ENCODE data around the gene IL16.
"Not testable (repeated sequence)": the region's sequence is repeated elsewhere in the genome, so short reads cannot be mapped to it uniquely, and the experiment has no call there.

Gene IL16

GRCh38 chr15:81155375-81156218, 41.1 kb upstream of the IL16 start:
- no peak overlapping the region for H3K4me2 ChIP-seq
- no peaks in the 10 kb centered on the region for H3K4me1 ChIP-seq (ENCODE audit: low read depth, poor library complexity, severe bottlenecking)
- H3K27ac ChIP-seq: no peak overlapping the region
- no peaks in the 10 kb centered on the region for H3K27me3 ChIP-seq (ENCODE audit: insufficient read depth, low read depth)
- TF ChIP-seq CTCF (conservative IDR thresholded peaks at IDR 0.05; ENCODE audit: low read depth, low read length): peak; percentile 57
- H3K79me2 ChIP-seq (ENCODE audit: insufficient read depth, low read depth): no peaks in the 10 kb centered on the region
- no peak overlapping the region for H2AFZ ChIP-seq (ENCODE audit: low read depth)
- H3K4me3 ChIP-seq (IDR thresholded peaks at IDR 0.05; ENCODE audit: insufficient read depth, low read depth, low read length): no peak overlapping the region
- no peak overlapping the region for H3K9ac ChIP-seq
- no peaks in the 10 kb centered on the region for H3K36me3 ChIP-seq (ENCODE audit: insufficient read depth)
- no peaks in the 10 kb centered on the region for H4K20me1 ChIP-seq (ENCODE audit: insufficient read depth)

GRCh38 chr15:81156324-81156723, 40.4 kb upstream of the IL16 start:
- no peak for TF ChIP-seq CTCF (conservative IDR thresholded peaks at IDR 0.05; ENCODE audit: low read depth, low read length)
- Histone ChIP-seq H3K27ac (no peak overlapping the region), H3K36me3 (ENCODE audit: insufficient read depth) (no peaks in the 10 kb centered on the region), H3K27me3 (ENCODE audit: insufficient read depth, low read depth) (no peaks in the 10 kb centered on the region), H3K79me2 (ENCODE audit: insufficient read depth, low read depth) (no peaks in the 10 kb centered on the region), H3K4me3 (IDR thresholded peaks at IDR 0.05; ENCODE audit: insufficient read depth, low read depth, low read length) (no peak overlapping the region), H3K4me2 (no peak overlapping the region), H3K9ac (no peak overlapping the region), H2AFZ (ENCODE audit: low read depth) (no peak overlapping the region), H4K20me1 (ENCODE audit: insufficient read depth) (no peaks in the 10 kb centered on the region), H3K4me1 (ENCODE audit: low read depth, poor library complexity, severe bottlenecking) (no peaks in the 10 kb centered on the region)

GRCh38 chr15:81157195-81157938, 39.3 kb upstream of the IL16 start:
- Histone ChIP-seq H2AFZ (ENCODE audit: low read depth) (no peak overlapping the region), H3K79me2 (ENCODE audit: insufficient read depth, low read depth) (no peaks in the 10 kb centered on the region), H3K4me2 (no peak overlapping the region), H3K27me3 (ENCODE audit: insufficient read depth, low read depth) (no peaks in the 10 kb centered on the region), H3K9ac (no peak overlapping the region), H3K4me3 (IDR thresholded peaks at IDR 0.05; ENCODE audit: insufficient read depth, low read depth, low read length) (no peak overlapping the region), H3K36me3 (ENCODE audit: insufficient read depth) (no peaks in the 10 kb centered on the region), H3K4me1 (ENCODE audit: low read depth, poor library complexity, severe bottlenecking) (no peaks in the 10 kb centered on the region), H3K27ac (no peak overlapping the region), H4K20me1 (ENCODE audit: insufficient read depth) (no peaks in the 10 kb centered on the region)
- no peak for TF ChIP-seq CTCF (conservative IDR thresholded peaks at IDR 0.05; ENCODE audit: low read depth, low read length)

- H2AFZ ChIP-seq (ENCODE audit: low read depth): no peak overlapping the region
- no peaks in the 10 kb centered on the region for H3K79me2 ChIP-seq (ENCODE audit: insufficient read depth, low read depth)
Observed at GRCh38 chr15:81157939-81158223, 38.8 kb upstream of the IL16 start.

GRCh38 chr15:81158561-81158960, 38.1 kb upstream of the IL16 start:
- H4K20me1 ChIP-seq (ENCODE audit: insufficient read depth); H2AFZ ChIP-seq (ENCODE audit: low read depth); H3K9ac ChIP-seq; H3K4me1 ChIP-seq (ENCODE audit: low read depth, poor library complexity, severe bottlenecking); H3K4me2 ChIP-seq; H3K27ac ChIP-seq; H3K79me2 ChIP-seq (ENCODE audit: insufficient read depth, low read depth); H3K27me3 ChIP-seq (ENCODE audit: insufficient read depth, low read depth); H3K4me3 ChIP-seq (IDR thresholded peaks at IDR 0.05; ENCODE audit: insufficient read depth, low read depth, low read length); H3K36me3 ChIP-seq (ENCODE audit: insufficient read depth): not testable (repeated sequence)

More at GRCh38 chr15:81157939-81158223, 38.8 kb upstream of the IL16 start:
- no peaks in the 10 kb centered on the region for H3K4me1 ChIP-seq (ENCODE audit: low read depth, poor library complexity, severe bottlenecking)
- no peaks in the 10 kb centered on the region for H3K27me3 ChIP-seq (ENCODE audit: insufficient read depth, low read depth)
- H4K20me1 ChIP-seq (ENCODE audit: insufficient read depth): no peaks in the 10 kb centered on the region
- no peak overlapping the region for H3K4me3 ChIP-seq (IDR thresholded peaks at IDR 0.05; ENCODE audit: insufficient read depth, low read depth, low read length)
- H3K36me3 ChIP-seq (ENCODE audit: insufficient read depth): no peaks in the 10 kb centered on the region
- no peak for TF ChIP-seq CTCF (conservative IDR thresholded peaks at IDR 0.05; ENCODE audit: low read depth, low read length)
- H3K9ac ChIP-seq: no peak overlapping the region
- no peak overlapping the region for H3K27ac ChIP-seq
- H3K4me2 ChIP-seq: no peak overlapping the region
